Neural cell (in vitro differentiated cells): ENCODE results near the gene KRT28. TPM values are rescaled to one million over a fixed set of nuclear protein-coding genes. Genes with fewer than 3 reads are reported as not detected.

Experiments
- H2AFZ ChIP-seq: fragments of 200-600, 300-800 bp; sonication (generic), shearing (Covaris generic); 2 replicates; pipeline ENCODE4 v1.6.0; 2014; ENCODE audit warnings: low read depth, mild to moderate bottlenecking, antibody characterized with exemption, low read length, moderate library complexity
- H3F3A ChIP-seq: fragments of 200-600 bp; shearing (Covaris generic); 2 replicates; pipeline ENCODE4 v1.6.1; 2016; ENCODE audit warnings: mild to moderate bottlenecking, moderate library complexity, mixed read lengths, antibody characterized with exemption, low read length; ENCODE audit not compliant: insufficient read depth, poor library complexity, severe bottlenecking
- H3K27ac ChIP-seq: fragments of 200-600, 300-800 bp; sonication (generic), shearing (Covaris generic); 2 replicates; pipeline ENCODE4 v1.5.1; 2014; ENCODE audit warnings: mild to moderate bottlenecking, low read length, moderate library complexity
- H3K27me3 ChIP-seq: fragments of 300-800, 200-600 bp; sonication (generic), shearing (Covaris generic); 2 replicates; pipeline ENCODE4 v1.6.0; 2014; ENCODE audit warnings: mild to moderate bottlenecking, low read depth, low read length, moderate library complexity; ENCODE audit not compliant: insufficient read depth
- H3K36me3 ChIP-seq: fragments of 300-800, 200-600 bp; sonication (generic), shearing (Covaris generic); 2 replicates; pipeline ENCODE4 v1.5.1; 2014; ENCODE audit warnings: mild to moderate bottlenecking, antibody characterized with exemption, low read length, moderate library complexity; ENCODE audit not compliant: insufficient read depth
- H3K4me2 ChIP-seq: fragments of 300-800, 200-600 bp; sonication (generic), shearing (Covaris generic); 2 replicates; pipeline ENCODE4 v1.6.0; 2014; ENCODE audit warnings: mild to moderate bottlenecking, low read length
- H3K4me3 ChIP-seq: fragments of 300-800, 200-600 bp; sonication (generic), shearing (Covaris generic); 2 replicates; pipeline ENCODE4 v1.5.1; 2014; ENCODE audit warnings: mild to moderate bottlenecking, low read length, moderate library complexity
- H3K79me2 ChIP-seq: fragments of 200-600 bp; shearing (Covaris generic); replicated peaks from 2 replicates; pipeline ENCODE4 v1.6.0; 2014; ENCODE audit warnings: mild to moderate bottlenecking, low read length, moderate library complexity; ENCODE audit not compliant: insufficient read depth
- H3K9ac ChIP-seq: fragments of 300-800, 200-600 bp; sonication (generic), shearing (Covaris generic); 2 replicates; pipeline ENCODE4 v1.6.1; 2016; ENCODE audit warnings: mild to moderate bottlenecking, low read length, mixed read lengths
- H3K9me2 ChIP-seq: fragments of 200-600 bp; shearing (Covaris generic); 2 replicates; pipeline ENCODE4 v1.6.1; 2016; ENCODE audit warnings: mild to moderate bottlenecking, low read length, mixed read lengths; ENCODE audit not compliant: insufficient read depth
- H3K9me3 ChIP-seq: fragments of 200-600, 300-800 bp; sonication (generic), shearing (Covaris generic); 2 replicates; pipeline ENCODE4 v1.6.1; 2016; ENCODE audit warnings: mild to moderate bottlenecking, mixed run types, low read length, moderate library complexity, mixed read lengths
- H4K20me1 ChIP-seq: fragments of 200-600 bp; shearing (Covaris generic); 2 replicates; pipeline ENCODE4 v1.6.1; 2016; ENCODE audit warnings: mild to moderate bottlenecking, mixed run types; ENCODE audit not compliant: insufficient read depth
- EP300 ChIP-seq: fragments of 450-650 bp; conservative IDR thresholded peaks from 2 replicates; pipeline ENCODE4 v1.6.1; 2014; ENCODE audit warnings: antibody characterized with exemption, mild to moderate bottlenecking, moderate library complexity; ENCODE audit not compliant: poor library complexity, severe bottlenecking
- MXI1 ChIP-seq: fragments of 450-650 bp; conservative IDR thresholded peaks from 2 replicates; pipeline ENCODE4 v1.6.1; 2014; ENCODE audit warnings: antibody characterized with exemption, mild to moderate bottlenecking; ENCODE audit not compliant: poor library complexity, severe bottlenecking
- POLR2AphosphoS5 ChIP-seq: IDR thresholded peaks from 2 replicates; pipeline ENCODE4 v1.6.1; 2012
- SMC3 ChIP-seq: fragments of 450-650 bp; conservative IDR thresholded peaks from 2 replicates; pipeline ENCODE4 v1.6.1; 2014; ENCODE audit warnings: antibody characterized with exemption, mild to moderate bottlenecking, moderate library complexity; ENCODE audit not compliant: poor library complexity
- TAF1 ChIP-seq: IDR thresholded peaks from 2 replicates; pipeline ENCODE4 v1.6.1; 2012; ENCODE audit warnings: low read depth
- polyA plus RNA-seq: library from polyadenylated mRNA; depleted of rRNA; stranded (reverse); fragments of >200 nt; gene quantifications from 2 replicates; pipeline ENCODE4 v1.2.3, GENCODE V29; 2014
- TF ChIP-seq, protein P1 (sequence below): IDR thresholded peaks from 2 replicates; pipeline ENCODE4 v1.6.1; 2012; ENCODE audit warnings: borderline replicate concordance
- TF ChIP-seq, protein P2 (sequence below): fragments of 450-650 bp; IDR thresholded peaks from 2 replicates; pipeline ENCODE4 v1.5.1; 2014; ENCODE audit warnings: antibody characterized with exemption, mild to moderate bottlenecking, moderate library complexity; ENCODE audit not compliant: poor library complexity, severe bottlenecking

KRT28 gene
- polyA plus RNA-seq, 1 donor from 2014 or later: not detected

DNA sequence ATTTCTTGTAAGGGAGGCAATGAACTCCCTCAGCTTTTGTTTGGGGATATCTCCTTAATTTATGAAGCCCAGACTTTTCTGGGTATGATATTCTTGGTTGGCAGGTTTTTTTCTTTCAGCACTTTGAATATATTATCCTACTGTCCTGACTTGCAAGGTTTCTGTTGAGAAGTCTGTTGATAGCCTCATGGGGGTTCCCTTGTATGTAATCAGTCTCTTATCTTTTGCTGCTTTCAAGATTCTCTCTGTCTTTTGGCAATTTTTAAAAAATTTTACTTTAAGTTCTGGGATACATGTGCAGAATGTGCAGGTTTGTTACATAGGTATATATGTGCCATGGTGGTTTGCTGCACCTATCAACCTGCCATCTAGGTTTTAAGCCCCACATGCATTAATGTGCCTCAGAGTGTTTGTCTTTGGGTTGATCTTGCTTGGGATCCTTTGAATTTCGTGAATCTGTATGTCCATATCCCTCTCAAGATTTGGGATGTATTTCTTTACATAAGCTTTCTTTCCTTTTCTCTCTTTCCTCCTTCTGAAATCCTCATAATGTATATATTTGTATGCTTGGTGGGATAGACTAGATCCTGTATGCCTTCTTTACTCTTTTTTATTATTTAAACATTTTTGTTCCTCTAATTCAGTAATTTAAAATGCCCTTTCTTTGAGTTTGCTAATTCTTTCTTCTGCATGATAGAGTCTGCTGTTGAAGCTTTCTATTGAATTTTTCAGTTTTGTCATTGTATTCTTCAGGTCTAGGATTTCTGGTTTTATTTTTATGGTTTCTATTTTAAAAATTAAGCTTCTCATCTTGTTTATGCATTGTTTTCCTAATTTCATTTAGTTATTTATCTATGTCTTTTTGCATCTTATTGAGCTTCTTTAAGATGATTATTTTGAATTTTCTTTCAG is 39.4 kb downstream of the KRT28 start:
- H4K20me1 ChIP-seq: no peaks in the 10 kb centered on the region
- no peak overlapping the region for H3K27ac ChIP-seq
- H3K4me2 ChIP-seq: no peak overlapping the region
- no peaks in the 10 kb centered on the region for H3K79me2 ChIP-seq
- H3K4me3 ChIP-seq: no peak overlapping the region
- H3F3A ChIP-seq: no peaks in the 10 kb centered on the region
- no peak overlapping the region for H3K9ac ChIP-seq
- H3K27me3 ChIP-seq: no peaks in the 10 kb centered on the region
- no peak overlapping the region for H2AFZ ChIP-seq
- peaks cover 7% of the 10 kb centered on the region for H3K9me3 ChIP-seq
- no peaks in the 10 kb centered on the region for H3K36me3 ChIP-seq
- no peak for TF ChIP-seq SMC3
- TF ChIP-seq POLR2AphosphoS5: no peak
- TF ChIP-seq, protein P1, sequence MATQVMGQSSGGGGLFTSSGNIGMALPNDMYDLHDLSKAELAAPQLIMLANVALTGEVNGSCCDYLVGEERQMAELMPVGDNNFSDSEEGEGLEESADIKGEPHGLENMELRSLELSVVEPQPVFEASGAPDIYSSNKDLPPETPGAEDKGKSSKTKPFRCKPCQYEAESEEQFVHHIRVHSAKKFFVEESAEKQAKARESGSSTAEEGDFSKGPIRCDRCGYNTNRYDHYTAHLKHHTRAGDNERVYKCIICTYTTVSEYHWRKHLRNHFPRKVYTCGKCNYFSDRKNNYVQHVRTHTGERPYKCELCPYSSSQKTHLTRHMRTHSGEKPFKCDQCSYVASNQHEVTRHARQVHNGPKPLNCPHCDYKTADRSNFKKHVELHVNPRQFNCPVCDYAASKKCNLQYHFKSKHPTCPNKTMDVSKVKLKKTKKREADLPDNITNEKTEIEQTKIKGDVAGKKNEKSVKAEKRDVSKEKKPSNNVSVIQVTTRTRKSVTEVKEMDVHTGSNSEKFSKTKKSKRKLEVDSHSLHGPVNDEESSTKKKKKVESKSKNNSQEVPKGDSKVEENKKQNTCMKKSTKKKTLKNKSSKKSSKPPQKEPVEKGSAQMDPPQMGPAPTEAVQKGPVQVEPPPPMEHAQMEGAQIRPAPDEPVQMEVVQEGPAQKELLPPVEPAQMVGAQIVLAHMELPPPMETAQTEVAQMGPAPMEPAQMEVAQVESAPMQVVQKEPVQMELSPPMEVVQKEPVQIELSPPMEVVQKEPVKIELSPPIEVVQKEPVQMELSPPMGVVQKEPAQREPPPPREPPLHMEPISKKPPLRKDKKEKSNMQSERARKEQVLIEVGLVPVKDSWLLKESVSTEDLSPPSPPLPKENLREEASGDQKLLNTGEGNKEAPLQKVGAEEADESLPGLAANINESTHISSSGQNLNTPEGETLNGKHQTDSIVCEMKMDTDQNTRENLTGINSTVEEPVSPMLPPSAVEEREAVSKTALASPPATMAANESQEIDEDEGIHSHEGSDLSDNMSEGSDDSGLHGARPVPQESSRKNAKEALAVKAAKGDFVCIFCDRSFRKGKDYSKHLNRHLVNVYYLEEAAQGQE: no peak
- TF ChIP-seq MXI1: no peak
- no peak for TF ChIP-seq EP300
- H3K9me2 ChIP-seq: no peaks in the 10 kb centered on the region

DNA sequence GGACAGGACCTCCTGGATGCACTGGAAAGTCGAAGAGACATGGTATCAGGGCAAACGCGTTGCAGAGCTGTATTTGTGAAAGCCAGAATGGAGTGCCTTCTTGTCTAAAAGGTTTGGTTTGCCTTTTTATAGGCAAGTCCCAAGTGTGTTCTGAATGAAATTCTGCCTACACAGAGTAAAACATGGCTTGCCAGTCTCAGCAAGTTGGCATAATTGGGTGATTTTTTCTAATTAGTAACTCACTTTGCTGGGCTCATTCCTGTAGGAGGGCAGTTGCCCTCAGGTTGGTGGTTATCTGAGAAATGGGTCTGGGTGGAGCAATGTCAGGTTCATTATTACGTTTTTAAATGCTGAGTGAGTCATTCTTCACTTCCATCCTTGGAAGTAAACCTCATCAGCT is 44.5 kb downstream of the KRT28 start, which contains the start of gene KRT25:
TSS of gene KRT25 (minus strand) at position 101 of the 400 bp plus-strand sequence. CDS start at position 41, 60 bp downstream.
- no peaks in the 10 kb centered on the region for H3F3A ChIP-seq
- H3K9ac ChIP-seq: no peak within 1 kb of the TSS
- H3K9me2 ChIP-seq: no peaks in the 10 kb centered on the region
- TF ChIP-seq MXI1: no peak
- TF ChIP-seq, protein P2, sequence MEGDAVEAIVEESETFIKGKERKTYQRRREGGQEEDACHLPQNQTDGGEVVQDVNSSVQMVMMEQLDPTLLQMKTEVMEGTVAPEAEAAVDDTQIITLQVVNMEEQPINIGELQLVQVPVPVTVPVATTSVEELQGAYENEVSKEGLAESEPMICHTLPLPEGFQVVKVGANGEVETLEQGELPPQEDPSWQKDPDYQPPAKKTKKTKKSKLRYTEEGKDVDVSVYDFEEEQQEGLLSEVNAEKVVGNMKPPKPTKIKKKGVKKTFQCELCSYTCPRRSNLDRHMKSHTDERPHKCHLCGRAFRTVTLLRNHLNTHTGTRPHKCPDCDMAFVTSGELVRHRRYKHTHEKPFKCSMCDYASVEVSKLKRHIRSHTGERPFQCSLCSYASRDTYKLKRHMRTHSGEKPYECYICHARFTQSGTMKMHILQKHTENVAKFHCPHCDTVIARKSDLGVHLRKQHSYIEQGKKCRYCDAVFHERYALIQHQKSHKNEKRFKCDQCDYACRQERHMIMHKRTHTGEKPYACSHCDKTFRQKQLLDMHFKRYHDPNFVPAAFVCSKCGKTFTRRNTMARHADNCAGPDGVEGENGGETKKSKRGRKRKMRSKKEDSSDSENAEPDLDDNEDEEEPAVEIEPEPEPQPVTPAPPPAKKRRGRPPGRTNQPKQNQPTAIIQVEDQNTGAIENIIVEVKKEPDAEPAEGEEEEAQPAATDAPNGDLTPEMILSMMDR: no peak
- TF ChIP-seq TAF1: no peak
- no peak for TF ChIP-seq POLR2AphosphoS5
- no peaks in the 10 kb centered on the region for H3K27me3 ChIP-seq
- no peak within 1 kb of the TSS for H3K4me2 ChIP-seq
- no peaks in the 10 kb centered on the region for H3K79me2 ChIP-seq
- no peaks in the 10 kb centered on the region for H4K20me1 ChIP-seq
- no peak within 1 kb of the TSS for H3K4me3 ChIP-seq
- H3K9me3 ChIP-seq: no peaks in the 10 kb centered on the region
- no peak within 1 kb of the TSS for H2AFZ ChIP-seq
- no peaks in the 10 kb centered on the region for H3K36me3 ChIP-seq
- H3K27ac ChIP-seq: no peak within 1 kb of the TSS

DNA sequence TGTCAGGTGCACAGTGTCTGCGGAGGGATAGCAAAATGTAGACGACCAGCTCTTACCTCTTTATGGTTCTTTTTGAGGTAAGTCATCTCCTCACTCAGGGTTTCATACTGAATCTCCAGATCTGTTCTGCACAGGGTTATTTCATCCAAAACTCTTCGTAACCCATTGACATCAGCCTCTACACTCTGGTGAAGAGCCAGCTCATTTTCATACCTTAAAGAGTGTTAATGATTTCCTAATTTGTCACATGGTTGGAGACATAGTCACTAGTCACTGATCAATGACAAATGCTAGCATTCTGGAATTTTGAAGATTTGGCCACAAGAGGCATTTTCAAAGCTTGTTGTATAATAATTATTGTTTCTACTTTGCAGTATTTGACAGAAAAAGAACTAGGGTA is 46.0 kb downstream of the KRT28 start:
- no peak overlapping the region for H3K27ac ChIP-seq
- H3K27me3 ChIP-seq: no peaks in the 10 kb centered on the region
- H2AFZ ChIP-seq: no peak overlapping the region
- H3K9me3 ChIP-seq: no peaks in the 10 kb centered on the region
- no peaks in the 10 kb centered on the region for H3K36me3 ChIP-seq
- no peak overlapping the region for H3K4me3 ChIP-seq
- H3F3A ChIP-seq: no peaks in the 10 kb centered on the region
- no peak overlapping the region for H3K9ac ChIP-seq
- TF ChIP-seq, protein P1: no peak
- H3K79me2 ChIP-seq: no peaks in the 10 kb centered on the region
- no peaks in the 10 kb centered on the region for H3K9me2 ChIP-seq
- H4K20me1 ChIP-seq: no peaks in the 10 kb centered on the region
- no peak overlapping the region for H3K4me2 ChIP-seq
